Endothelial cell (in vitro differentiated cells): ENCODE data around the gene PTCD3. TPM values are rescaled to one million over a fixed set of nuclear protein-coding genes. Genes with fewer than 3 reads are reported as not detected.

ENCODE experiments used
- DNase-seq: peaks from one replicate; pipeline ENCODE4 v3.0.0; 2021; ENCODE audit warnings: low spot score
- H3K27ac Mint-ChIP-seq: one replicate; pipeline ENCODE4 v1.8.0; 2021; ENCODE audit warnings: mixed read lengths, inconsistent platforms; ENCODE audit not compliant: unreplicated experiment
- H3K27me3 Mint-ChIP-seq: one replicate; pipeline ENCODE4 v1.8.0; 2021; ENCODE audit warnings: mild to moderate bottlenecking, moderate library complexity, mixed read lengths, inconsistent platforms; ENCODE audit not compliant: unreplicated experiment
- H3K36me3 Mint-ChIP-seq: one replicate; pipeline ENCODE4 v1.8.0; 2021; ENCODE audit warnings: mild to moderate bottlenecking, low read depth, mixed read lengths, inconsistent platforms; ENCODE audit not compliant: unreplicated experiment
- H3K4me1 Mint-ChIP-seq: one replicate; pipeline ENCODE4 v1.8.0; 2021; ENCODE audit warnings: mild to moderate bottlenecking, mixed read lengths, inconsistent platforms; ENCODE audit not compliant: unreplicated experiment
- H3K4me3 Mint-ChIP-seq: one replicate; pipeline ENCODE4 v1.8.0; 2021; ENCODE audit warnings: mild to moderate bottlenecking, mixed read lengths, inconsistent platforms; ENCODE audit not compliant: unreplicated experiment
- H3K9me3 Mint-ChIP-seq: one replicate; pipeline ENCODE4 v1.8.0; 2021; ENCODE audit warnings: mixed read lengths, inconsistent platforms; ENCODE audit not compliant: unreplicated experiment
- CTCF ChIP-seq: fragments of 200-600 bp; sonication (generic); IDR thresholded peaks from one replicate; pipeline ENCODE4 v1.5.0; 2021; ENCODE audit warnings: antibody characterized with exemption; ENCODE audit not compliant: unreplicated experiment
- long read RNA-seq: library from polyadenylated mRNA; unstranded; transcript quantifications from one replicate; pipeline ENCODE4 v2.0.0, GENCODE V29; 2020; ENCODE audit not compliant: unreplicated experiment
- total RNA-seq: library from RNA; stranded (reverse); fragmentation: NEBNext Ultra II Directional; extraction: Animal tissue kit (Norgen Biotek cat#: 25700); gene quantifications from one replicate; pipeline ENCODE4 v1.2.1, GENCODE V29; 2021; ENCODE audit not compliant: unreplicated experiment

PTCD3 gene
- total RNA-seq, result 80.9 TPM
- long read RNA-seq, full-length matches to known transcripts, result 9 of 13 reads
- long read RNA-seq, partial matches to known transcripts, result 0 of 13 reads
- long read RNA-seq, other reads (novel, unspliced or antisense), result 4 of 13 reads

GRCh38 chr2:86105969-86106945, at the start of gene PTCD3:
TSS of gene PTCD3 (plus strand) at chr2:86106235. CDS start at chr2:86106248, 13 bp downstream.
- TF ChIP-seq CTCF, result no peak
- peak within 1 kb of the TSS; percentile 98 for H3K27ac Mint-ChIP-seq

GRCh38 chr2:86056590-86057331, 49.3 kb upstream of the PTCD3 start:
- H3K4me3 Mint-ChIP-seq, result no peak overlapping the region
- no peak for TF ChIP-seq CTCF
- no peak for DNase-seq
- peaks cover 26% of the 10 kb centered on the region for H3K36me3 Mint-ChIP-seq
- H3K9me3 Mint-ChIP-seq, result no peaks in the 10 kb centered on the region
- no peaks in the 10 kb centered on the region for H3K27me3 Mint-ChIP-seq
- H3K4me1 Mint-ChIP-seq, result no peaks in the 10 kb centered on the region
- no peak overlapping the region for H3K27ac Mint-ChIP-seq

More at GRCh38 chr2:86105969-86106945, at the start of gene PTCD3:
- H3K9me3 Mint-ChIP-seq, result no peaks in the 10 kb centered on the region
- H3K4me1 Mint-ChIP-seq, result peaks cover 25% of the 10 kb centered on the region
- H3K36me3 Mint-ChIP-seq, result peaks cover 29% of the 10 kb centered on the region
- peak within 1 kb of the TSS; percentile 98 for H3K4me3 Mint-ChIP-seq
- DNase-seq, result peak; percentile 86
- peaks cover 9% of the 10 kb centered on the region for H3K27me3 Mint-ChIP-seq

- Mint-ChIP-seq H3K9me3 (no peaks in the 10 kb centered on the region), H3K4me3 (no peak overlapping the region), H3K36me3 (peaks cover 37% of the 10 kb centered on the region), H3K4me1 (no peaks in the 10 kb centered on the region), H3K27ac (no peak overlapping the region), H3K27me3 (no peaks in the 10 kb centered on the region)
- no peak for DNase-seq
- no peak for TF ChIP-seq CTCF
These were observed 44.0 kb upstream of the PTCD3 start for GRCh38 chr2:86062043-86062442.

GRCh38 chr2:86064006-86064405, 42.0 kb upstream of the PTCD3 start:
- no peaks in the 10 kb centered on the region for H3K27me3 Mint-ChIP-seq
- DNase-seq, result no peak
- H3K9me3 Mint-ChIP-seq, result no peaks in the 10 kb centered on the region
- H3K27ac Mint-ChIP-seq, result no peak overlapping the region
- H3K4me3 Mint-ChIP-seq, result no peak overlapping the region
- TF ChIP-seq CTCF, result no peak
- no peaks in the 10 kb centered on the region for H3K4me1 Mint-ChIP-seq
- H3K36me3 Mint-ChIP-seq, result peaks cover 37% of the 10 kb centered on the region
